OCI-LY3 (cell line): ENCODE measurements around the gene MIA3.

ENCODE experiments used
- H2AFZ ChIP-seq: fragments of 200-600, 300-600 bp; shearing (Covaris generic); 2 replicates; pipeline ENCODE4 v1.6.0; 2014; ENCODE audit warnings: antibody characterized with exemption, low read depth, low read length
- H3K27ac ChIP-seq: fragments of 200-600, 300-600 bp; sonication (generic); 2 replicates; pipeline ENCODE4 v1.5.1; 2014; ENCODE audit warnings: mild to moderate bottlenecking, low read length, moderate library complexity, mixed read lengths
- H3K27me3 ChIP-seq: fragments of 200-600, 300-600 bp; sonication (generic); 2 replicates; pipeline ENCODE4 v1.6.1; 2014; ENCODE audit warnings: low read depth, low read length, mixed read lengths
- H3K36me3 ChIP-seq: fragments of 200-600, 300-600 bp; sonication (generic); replicated peaks from 2 replicates; pipeline ENCODE3; 2014; ENCODE audit warnings: low read depth, low read length, mixed read lengths
- H3K4me1 ChIP-seq: fragments of 300-600, 200-600 bp; sonication (generic); 2 replicates; pipeline ENCODE4 v1.6.1; 2014; ENCODE audit warnings: low read length, mixed read lengths
- H3K4me2 ChIP-seq: fragments of 200-600, 300-600 bp; sonication (generic); 2 replicates; pipeline ENCODE4 v1.6.1; 2014; ENCODE audit warnings: low read length, mixed read lengths
- H3K4me3 ChIP-seq: fragments of 300-600, 200-600 bp; sonication (generic); 2 replicates; pipeline ENCODE4 v1.5.1; 2014; ENCODE audit warnings: antibody characterized with exemption, mild to moderate bottlenecking, low read length, moderate library complexity
- H3K79me2 ChIP-seq: fragments of 300-600, 200-600 bp; shearing (Covaris generic); 2 replicates; pipeline ENCODE4 v1.6.1; 2014; ENCODE audit warnings: mild to moderate bottlenecking, low read length, mixed read lengths
- H3K9ac ChIP-seq: fragments of 300-600, 200-600 bp; shearing (Covaris generic); 2 replicates; pipeline ENCODE4 v1.6.0; 2014; ENCODE audit warnings: mild to moderate bottlenecking, low read length, moderate library complexity
- H3K9me3 ChIP-seq: fragments of 200-600, 300-600 bp; shearing (Covaris generic); 2 replicates; pipeline ENCODE4 v1.6.1; 2014; ENCODE audit warnings: low read length, mixed read lengths; ENCODE audit not compliant: insufficient read depth
- H4K20me1 ChIP-seq: fragments of 200-600, 300-600 bp; sonication (generic); 2 replicates; pipeline ENCODE4 v1.6.1; 2016; ENCODE audit warnings: low read length, mixed read lengths; ENCODE audit not compliant: insufficient read depth
- EZH2phosphoT487 ChIP-seq: fragments of 200-600 bp; shearing (Covaris generic); IDR thresholded peaks from 2 replicates; pipeline ENCODE4 v1.6.1; 2018; ENCODE audit warnings: antibody characterized with exemption, mixed run types, low read depth
- TF ChIP-seq, protein P1 (sequence below): fragments of 200-600, 300-600 bp; sonication (generic); IDR thresholded peaks from 2 replicates; pipeline ENCODE4 v1.5.1; 2014; ENCODE audit warnings: antibody characterized with exemption, low read length, low read depth

MIA3 gene

GRCh38 chr1:222627232-222627631 lies 9.3 kb downstream of the MIA3 start:
- Histone ChIP-seq H3K4me3 (no peak overlapping the region), H3K36me3 (peaks cover 43% of the 10 kb centered on the region), H3K9me3 (no peaks in the 10 kb centered on the region), H3K4me2 (no peak overlapping the region), H3K9ac (no peak overlapping the region), H3K79me2 (no peaks in the 10 kb centered on the region), H4K20me1 (no peaks in the 10 kb centered on the region), H2AFZ (no peak overlapping the region), H3K27ac (no peak overlapping the region), H3K27me3 (no peaks in the 10 kb centered on the region), H3K4me1 (no peaks in the 10 kb centered on the region)
- TF ChIP-seq, protein P1, sequence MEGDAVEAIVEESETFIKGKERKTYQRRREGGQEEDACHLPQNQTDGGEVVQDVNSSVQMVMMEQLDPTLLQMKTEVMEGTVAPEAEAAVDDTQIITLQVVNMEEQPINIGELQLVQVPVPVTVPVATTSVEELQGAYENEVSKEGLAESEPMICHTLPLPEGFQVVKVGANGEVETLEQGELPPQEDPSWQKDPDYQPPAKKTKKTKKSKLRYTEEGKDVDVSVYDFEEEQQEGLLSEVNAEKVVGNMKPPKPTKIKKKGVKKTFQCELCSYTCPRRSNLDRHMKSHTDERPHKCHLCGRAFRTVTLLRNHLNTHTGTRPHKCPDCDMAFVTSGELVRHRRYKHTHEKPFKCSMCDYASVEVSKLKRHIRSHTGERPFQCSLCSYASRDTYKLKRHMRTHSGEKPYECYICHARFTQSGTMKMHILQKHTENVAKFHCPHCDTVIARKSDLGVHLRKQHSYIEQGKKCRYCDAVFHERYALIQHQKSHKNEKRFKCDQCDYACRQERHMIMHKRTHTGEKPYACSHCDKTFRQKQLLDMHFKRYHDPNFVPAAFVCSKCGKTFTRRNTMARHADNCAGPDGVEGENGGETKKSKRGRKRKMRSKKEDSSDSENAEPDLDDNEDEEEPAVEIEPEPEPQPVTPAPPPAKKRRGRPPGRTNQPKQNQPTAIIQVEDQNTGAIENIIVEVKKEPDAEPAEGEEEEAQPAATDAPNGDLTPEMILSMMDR = no peak
- no peak for TF ChIP-seq EZH2phosphoT487

- H3K4me2 ChIP-seq = no peak overlapping the region
- no peak overlapping the region for H2AFZ ChIP-seq
- H4K20me1 ChIP-seq = no peaks in the 10 kb centered on the region
- no peaks in the 10 kb centered on the region for H3K79me2 ChIP-seq
- H3K9me3 ChIP-seq = no peaks in the 10 kb centered on the region
- H3K9ac ChIP-seq = no peak overlapping the region
- no peaks in the 10 kb centered on the region for H3K27me3 ChIP-seq
- no peak for TF ChIP-seq EZH2phosphoT487
- TF ChIP-seq, protein P1 = no peak
- H3K4me1 ChIP-seq = no peaks in the 10 kb centered on the region
- no peak overlapping the region for H3K27ac ChIP-seq
- H3K36me3 ChIP-seq = peaks cover 49% of the 10 kb centered on the region
- no peak overlapping the region for H3K4me3 ChIP-seq
These were observed 12.1 kb downstream of the MIA3 start for GRCh38 chr1:222629921-222630535.

- H3K4me1 ChIP-seq = no peaks in the 10 kb centered on the region
- peaks cover 53% of the 10 kb centered on the region for H3K36me3 ChIP-seq
- no peak overlapping the region for H3K4me2 ChIP-seq
These were observed 13.8 kb downstream of the MIA3 start for GRCh38 chr1:222631611-222632208.

DNA sequence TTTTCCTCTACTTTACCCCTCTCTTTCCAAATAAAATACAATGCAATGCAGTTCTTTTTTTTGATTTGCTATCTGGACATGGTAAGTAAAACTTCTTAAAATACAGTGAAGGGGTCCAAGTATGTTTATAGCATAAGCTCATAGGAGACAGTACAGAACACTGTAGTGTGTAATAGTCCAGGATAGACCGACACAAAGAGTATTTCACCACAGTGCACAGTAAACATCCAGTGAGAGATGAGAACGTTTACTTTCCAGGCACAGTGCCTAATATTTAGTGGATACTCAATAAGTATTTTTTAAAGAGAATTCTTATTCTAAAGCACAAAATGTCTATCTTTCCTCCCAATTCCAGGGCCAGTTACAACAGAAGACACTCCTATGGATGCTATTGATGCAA lies 14.9 kb downstream of the MIA3 start:
- no peaks in the 10 kb centered on the region for H3K79me2 ChIP-seq
- H3K27me3 ChIP-seq = no peaks in the 10 kb centered on the region
- H3K4me3 ChIP-seq = no peak overlapping the region
- H2AFZ ChIP-seq = no peak overlapping the region
- no peaks in the 10 kb centered on the region for H3K9me3 ChIP-seq
- H4K20me1 ChIP-seq = no peaks in the 10 kb centered on the region
- H3K36me3 ChIP-seq = peaks cover 52% of the 10 kb centered on the region
- no peak overlapping the region for H3K27ac ChIP-seq
- no peaks in the 10 kb centered on the region for H3K4me1 ChIP-seq
- TF ChIP-seq EZH2phosphoT487 = no peak
- TF ChIP-seq, protein P1 = no peak
- no peak overlapping the region for H3K9ac ChIP-seq
- no peak overlapping the region for H3K4me2 ChIP-seq

More at GRCh38 chr1:222631611-222632208, 13.8 kb downstream of the MIA3 start:
- Histone ChIP-seq H3K79me2 (no peaks in the 10 kb centered on the region), H2AFZ (no peak overlapping the region), H3K27ac (no peak overlapping the region), H3K27me3 (no peaks in the 10 kb centered on the region), H3K9me3 (no peaks in the 10 kb centered on the region), H3K4me3 (no peak overlapping the region), H3K9ac (no peak overlapping the region), H4K20me1 (no peaks in the 10 kb centered on the region)
- TF ChIP-seq, protein P1 = no peak
- TF ChIP-seq EZH2phosphoT487 = no peak
